Colonic mucosa (tissue), 4 donors: ENCODE data around the gene ENC1. TPM values are rescaled to one million over a fixed set of nuclear protein-coding genes. Genes with fewer than 3 reads are reported as not detected.

Experiments
- DNase-seq: peaks from one replicate; pipeline ENCODE4 v3.0.0-alpha.2; 2020
- H3K27ac ChIP-seq: fragments of 200-600 bp; one replicate; pipeline ENCODE4 v1.8.0; 2021
- H3K27me3 ChIP-seq: fragments of 200-600 bp; one replicate; pipeline ENCODE4 v1.8.0; 2021
- H3K36me3 ChIP-seq: fragments of 200-600 bp; one replicate; pipeline ENCODE4 v1.8.0; 2021
- H3K4me1 ChIP-seq: fragments of 200-600 bp; one replicate; pipeline ENCODE4 v1.8.0; 2021; ENCODE audit warnings: mild to moderate bottlenecking
- H3K4me3 ChIP-seq: fragments of 200-600 bp; one replicate; pipeline ENCODE4 v1.8.0; 2021
- H3K9ac ChIP-seq, 2 donors: one replicate each; pipeline ENCODE4 v1.7.0; 2013; ENCODE audit warnings: control low read depth in 2 of 2, low read depth in 2 of 2, low read length in 2 of 2
- H3K9me3 ChIP-seq: fragments of 200-600 bp; one replicate; pipeline ENCODE4 v1.8.0; 2021
- CTCF ChIP-seq: fragments of 200-600 bp; IDR thresholded peaks from one replicate; pipeline ENCODE4 v1.8.0; 2022; ENCODE audit warnings: antibody characterized with exemption, mild to moderate bottlenecking
- intact Hi-C: fragments of 100-400 bp; cut with DNase I; formaldehyde crosslinking; loops from one replicate; pipeline ENCODE4 v1.14.1; 2022
- total RNA-seq, 2 donors: library from RNA; stranded (reverse); fragmentation: NEBNext Ultra II Directional in 1 of 2; extraction: Animal tissue kit (Norgen Biotek cat#: 25700) in 1 of 2; gene quantifications; one replicate each; pipeline ENCODE4 v1.2.1, GENCODE V29; 2021
- donor health status: healthy.
- donor health status: DM: no; HTN: no; CAD: no.
- donor health status: DM: no; HTN: no; CAD: no.

ENC1 gene
- total RNA-seq, 2 donors from 2014 or later, result 18.9 to 26.6 TPM

DNA sequence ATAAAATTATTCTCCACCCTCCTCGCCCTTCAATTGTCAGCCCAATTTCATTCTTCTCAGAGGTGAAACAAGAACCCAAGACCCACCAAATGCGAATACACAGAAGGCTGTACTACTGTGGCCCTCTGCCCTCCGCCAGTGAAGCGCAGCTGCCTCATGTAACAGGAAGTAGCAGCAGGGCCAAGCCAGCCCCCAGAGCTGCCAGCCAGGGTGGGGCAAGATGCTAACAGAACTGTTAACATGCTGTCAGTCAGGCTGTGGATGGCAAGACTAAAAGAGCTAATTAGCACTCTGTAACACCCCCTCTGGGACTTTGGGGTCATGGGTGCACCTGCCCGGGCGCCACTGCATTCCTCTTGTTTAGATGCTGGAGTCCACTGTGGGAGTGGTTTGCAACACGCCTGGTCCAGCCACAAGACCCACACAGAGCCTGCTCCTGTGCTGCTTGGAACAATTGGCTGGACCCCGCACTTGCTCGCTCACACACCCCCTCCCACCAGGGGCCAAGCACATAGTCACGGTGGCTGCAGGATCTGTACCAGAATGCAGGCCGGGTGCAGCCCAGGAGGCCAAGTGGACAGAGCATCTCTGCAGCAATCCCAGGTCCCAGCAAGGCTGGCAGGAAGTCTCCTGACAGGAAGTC is 30.0 kb upstream of the ENC1 start:
- Histone ChIP-seq H3K4me3 (no peak overlapping the region), H3K27me3 (no peaks in the 10 kb centered on the region), H3K9me3 (no peaks in the 10 kb centered on the region), H3K36me3 (no peaks in the 10 kb centered on the region), H3K4me1 (no peaks in the 10 kb centered on the region), H3K9ac (no peak overlapping the region), H3K27ac (no peak overlapping the region)
- no peak for DNase-seq
- TF ChIP-seq CTCF, result no peak
- intact Hi-C loops, result loop anchor here (5.0 kb wide), 1 partner anchor 247 kb away; no protein-coding TSS in a partner anchor

- Histone ChIP-seq H3K4me3 (no peak overlapping the region), H3K9ac (no peak overlapping the region), H3K4me1 (no peaks in the 10 kb centered on the region), H3K27me3 (no peaks in the 10 kb centered on the region), H3K36me3 (no peaks in the 10 kb centered on the region), H3K27ac (no peak overlapping the region), H3K9me3 (no peaks in the 10 kb centered on the region)
- intact Hi-C loops, result loop anchor here (5.0 to 10.0 kb wide), 2 partner anchors 65 to 247 kb away; no protein-coding TSS in a partner anchor
- DNase-seq, result no peak
- no peak for TF ChIP-seq CTCF
Observed at GRCh38 chr5:74669821-74670220, 29.3 kb upstream of the ENC1 start.

GRCh38 chr5:74667396-74667795 is 26.9 kb upstream of the ENC1 start:
- Histone ChIP-seq H3K4me1 (no peaks in the 10 kb centered on the region), H3K27me3 (no peaks in the 10 kb centered on the region), H3K9ac (no peak overlapping the region), H3K27ac (no peak overlapping the region), H3K36me3 (no peaks in the 10 kb centered on the region), H3K9me3 (no peaks in the 10 kb centered on the region), H3K4me3 (no peak overlapping the region)
- intact Hi-C loops, result loop anchor here (10.0 kb wide), 1 partner anchor 67 kb away; no protein-coding TSS in a partner anchor
- TF ChIP-seq CTCF, result no peak
- DNase-seq, result no peak

- Histone ChIP-seq H3K9me3 (no peaks in the 10 kb centered on the region), H3K4me3 (no peak overlapping the region), H3K4me1 (no peaks in the 10 kb centered on the region), H3K36me3 (no peaks in the 10 kb centered on the region), H3K27me3 (no peaks in the 10 kb centered on the region), H3K27ac (no peak overlapping the region), H3K9ac (no peak overlapping the region)
- no peak for TF ChIP-seq CTCF
- DNase-seq, result no peak
- intact Hi-C loops, result loop anchor here (10.0 kb wide), 1 partner anchor 69 kb away; no protein-coding TSS in a partner anchor
Observed at GRCh38 chr5:74665816-74666215, 25.3 kb upstream of the ENC1 start.

DNA sequence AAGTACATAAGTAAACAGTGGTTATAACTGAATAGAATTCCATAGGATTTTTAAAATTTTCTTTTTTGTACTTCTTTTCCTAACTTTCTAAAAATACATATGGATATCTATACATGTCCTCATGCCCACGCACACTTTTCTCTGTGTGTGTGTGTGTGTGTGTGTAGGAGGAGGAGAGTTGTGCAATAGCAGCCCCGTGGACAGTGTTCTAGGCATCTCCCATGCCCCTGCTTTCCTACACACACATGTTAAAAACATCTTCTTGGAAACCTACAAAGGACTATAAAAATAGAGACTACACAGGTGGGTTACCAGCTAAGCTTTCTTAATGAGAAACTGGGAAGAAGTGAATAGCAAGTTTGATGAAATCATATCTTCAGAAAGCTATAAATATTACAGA is 24.7 kb upstream of the ENC1 start:
- Histone ChIP-seq H3K4me1 (no peaks in the 10 kb centered on the region), H3K4me3 (no peak overlapping the region), H3K9ac (no peak overlapping the region), H3K9me3 (no peaks in the 10 kb centered on the region), H3K27ac (no peak overlapping the region), H3K27me3 (no peaks in the 10 kb centered on the region), H3K36me3 (no peaks in the 10 kb centered on the region)
- intact Hi-C loops, result loop anchor here (10.0 kb wide), 1 partner anchor 70 kb away; no protein-coding TSS in a partner anchor
- DNase-seq, result no peak
- TF ChIP-seq CTCF, result no peak
